ENCODE results near the gene EMC8. TPM values are rescaled to one million over a fixed set of nuclear protein-coding genes. Genes with fewer than 3 reads are reported as not detected.
A peak's percentile ranks its signal among the peaks of the same experiment; 100 is the strongest.

Gene EMC8
- total RNA-seq = 49.5 and 51.1 TPM in 2 replicates

DNA sequence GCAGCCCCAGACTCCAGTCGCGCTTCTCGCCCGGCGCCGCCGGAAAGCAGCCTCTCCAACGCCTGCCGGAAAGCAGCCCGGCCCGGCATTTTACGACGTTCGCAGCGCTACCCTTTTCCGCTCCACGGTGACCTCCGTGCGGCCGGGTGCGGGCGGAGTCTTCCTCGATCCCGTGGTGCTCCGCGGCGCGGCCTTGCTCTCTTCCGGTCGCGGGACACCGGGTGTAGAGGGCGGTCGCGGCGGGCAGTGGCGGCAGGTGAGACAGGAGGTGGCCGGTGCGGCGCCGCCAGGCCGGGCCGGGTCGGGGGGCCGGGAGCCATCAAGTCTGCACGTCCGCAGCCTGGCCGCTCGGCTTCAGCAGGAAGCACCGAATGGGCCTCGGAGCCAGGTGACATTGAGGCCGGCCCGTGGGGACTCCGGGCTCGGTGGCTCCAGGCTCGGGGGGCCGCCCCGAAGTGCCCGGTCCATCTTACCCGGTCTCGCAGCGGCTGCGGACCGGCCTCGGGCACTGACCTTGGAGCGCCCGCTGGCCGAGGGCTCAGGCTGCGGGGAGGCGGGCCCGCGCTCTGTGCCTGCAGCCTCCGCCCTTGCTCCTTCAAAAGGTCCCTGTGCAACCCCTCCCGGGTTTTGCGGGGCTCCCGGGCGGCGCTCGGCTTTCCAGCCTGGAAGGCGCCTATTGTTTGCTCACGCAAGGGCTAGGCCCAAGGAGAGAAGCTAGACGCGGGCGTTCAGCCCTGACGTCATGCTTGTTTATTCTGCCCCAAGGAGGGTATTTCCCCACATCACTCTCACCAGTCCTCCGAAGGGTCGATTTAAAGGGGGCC is at the start of gene EMC8, which contains the start of gene COX4I1:
Gene EMC8, minus strand, starts transcription at position 48 of the 824 bp plus-strand sequence. CDS start 249 bp downstream, outside the sequence.
Gene COX4I1, plus strand, starts transcription at position 199 of the 824 bp plus-strand sequence. CDS start 1,511 bp downstream, outside the sequence.
- Mint-ChIP-seq H3K4me1 (ENCODE audit: low read depth) (peaks cover 57% of the 10 kb centered on the region), H3K27ac (peak within 1 kb of the TSS; percentile 96), H3K9me3 (no peaks in the 10 kb centered on the region), H3K36me3 (ENCODE audit: low read depth) (peaks cover 50% of the 10 kb centered on the region), H3K27me3 (ENCODE audit: insufficient read depth) (no peaks in the 10 kb centered on the region), H3K4me3 (peak within 1 kb of the TSS; percentile 92)
- DNase-seq (ENCODE audit: low spot score) = peak; percentile 93
- intact Hi-C loops (cut with micrococcal nuclease) = loop anchor here (1.0 to 5.0 kb wide), 4 partner anchors 110 to 1992 kb away; partner anchors contain the start of genes HSBP1 and ZDHHC7

DNA sequence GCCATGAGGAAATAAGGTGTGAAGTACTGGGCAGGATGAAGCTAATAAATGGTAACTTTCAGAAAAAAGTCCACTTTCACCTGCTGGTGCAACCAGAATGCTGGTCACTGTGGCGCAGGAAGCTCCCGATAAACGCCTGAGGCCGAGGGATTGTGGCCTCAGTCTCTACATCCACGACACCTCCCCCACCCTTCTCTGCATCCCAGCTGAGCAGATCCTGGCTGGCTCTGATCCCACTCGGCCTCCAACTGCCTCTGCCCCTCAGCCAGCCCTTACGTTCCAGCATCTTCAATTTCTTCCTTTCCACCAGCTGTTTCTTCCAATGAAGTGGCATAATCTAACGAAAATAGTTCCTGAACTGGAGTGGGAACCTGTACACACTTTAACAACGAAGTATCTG is 49.6 kb upstream of the EMC8 start:
- Mint-ChIP-seq H3K4me1 (ENCODE audit: low read depth) (peaks cover 6% of the 10 kb centered on the region), H3K27me3 (ENCODE audit: insufficient read depth) (peaks cover 10% of the 10 kb centered on the region)
- intact Hi-C loops (cut with micrococcal nuclease) = no loop called here

DNA sequence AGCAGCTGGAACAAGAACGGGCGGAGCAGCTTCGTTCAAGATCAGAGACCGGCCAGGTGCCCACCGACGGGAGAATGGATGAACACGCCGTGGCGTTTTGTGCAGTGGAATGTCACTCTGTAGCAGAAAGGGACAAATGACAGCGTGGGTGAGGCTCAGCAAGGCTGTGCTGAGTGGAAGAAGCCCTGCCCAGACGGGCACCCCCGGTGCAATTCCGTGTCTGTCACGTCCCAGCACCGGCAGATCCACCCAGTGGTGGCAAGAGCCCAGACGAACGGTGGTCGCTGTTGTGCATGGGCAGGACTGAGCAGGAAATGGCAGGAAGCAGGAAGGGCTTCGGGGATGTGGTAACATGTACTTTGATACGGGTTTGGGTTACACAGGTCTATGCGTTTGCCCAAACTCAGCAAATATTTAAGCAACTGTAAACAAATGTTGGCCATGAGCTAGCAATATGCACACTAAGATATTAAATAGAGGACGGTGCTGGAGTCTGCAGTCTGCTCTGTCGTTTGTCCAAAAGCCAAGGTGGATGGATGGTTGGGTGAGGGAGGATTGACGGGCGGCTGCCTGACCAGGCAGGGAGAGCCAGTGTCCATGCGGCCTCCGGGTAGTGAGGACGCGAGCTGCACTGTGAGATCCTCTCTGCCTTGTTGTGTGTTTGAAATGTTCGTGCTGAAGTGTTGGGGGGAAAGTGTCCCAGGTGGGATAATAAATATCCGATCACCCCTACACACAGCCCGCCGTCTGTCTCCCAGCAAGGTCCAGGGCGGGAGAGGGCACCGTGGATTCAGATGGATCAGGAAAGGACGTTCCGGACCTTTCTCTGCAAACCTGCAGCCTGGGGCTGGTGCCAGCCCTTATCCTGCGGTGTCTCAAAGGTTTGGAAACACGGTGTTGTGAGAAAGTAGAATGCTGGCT is 48.6 kb upstream of the EMC8 start:
- intact Hi-C loops (cut with micrococcal nuclease) = no loop called here
- Mint-ChIP-seq H3K27ac (no peak overlapping the region), H3K9me3 (no peaks in the 10 kb centered on the region), H3K27me3 (ENCODE audit: insufficient read depth) (peaks cover 12% of the 10 kb centered on the region), H3K4me3 (no peak overlapping the region), H3K36me3 (ENCODE audit: low read depth) (no peaks in the 10 kb centered on the region), H3K4me1 (ENCODE audit: low read depth) (peaks cover 6% of the 10 kb centered on the region)
- no peak for DNase-seq (ENCODE audit: low spot score)

More for the DNA sequence above, 49.6 kb upstream of the EMC8 start:
- no peaks in the 10 kb centered on the region for H3K36me3 Mint-ChIP-seq (ENCODE audit: low read depth)
- H3K4me3 Mint-ChIP-seq = no peak overlapping the region
- no peaks in the 10 kb centered on the region for H3K9me3 Mint-ChIP-seq
- DNase-seq (ENCODE audit: low spot score) = no peak
- H3K27ac Mint-ChIP-seq = no peak overlapping the region

DNA sequence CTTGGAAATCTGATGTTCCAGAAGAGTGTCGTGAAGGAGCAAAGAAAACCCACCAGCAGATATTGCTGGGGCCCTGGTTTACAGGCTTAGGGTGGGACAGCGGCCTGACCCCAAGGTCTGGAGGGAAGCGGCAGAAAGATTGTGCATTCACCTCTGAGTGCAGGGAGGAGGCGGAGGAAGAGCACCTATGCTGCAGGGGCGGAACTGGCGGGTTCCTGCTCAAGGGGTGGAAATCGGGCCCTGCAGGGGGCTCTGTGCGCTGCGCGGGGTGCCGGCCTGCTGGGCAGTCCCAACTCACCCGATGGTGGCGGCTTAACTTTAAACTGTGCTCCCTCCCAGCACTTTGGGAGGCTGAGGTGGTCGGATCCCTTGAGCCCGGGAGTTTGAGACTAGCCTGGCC is 47.7 kb upstream of the EMC8 start:
- no peaks in the 10 kb centered on the region for H3K9me3 Mint-ChIP-seq
- no peak for DNase-seq (ENCODE audit: low spot score)
- no peak overlapping the region for H3K4me3 Mint-ChIP-seq
- H3K27ac Mint-ChIP-seq = no peak overlapping the region
- no peaks in the 10 kb centered on the region for H3K36me3 Mint-ChIP-seq (ENCODE audit: low read depth)
- peaks cover 18% of the 10 kb centered on the region for H3K27me3 Mint-ChIP-seq (ENCODE audit: insufficient read depth)
- intact Hi-C loops (cut with micrococcal nuclease) = no loop called here
- peaks cover 6% of the 10 kb centered on the region for H3K4me1 Mint-ChIP-seq (ENCODE audit: low read depth)

DNA sequence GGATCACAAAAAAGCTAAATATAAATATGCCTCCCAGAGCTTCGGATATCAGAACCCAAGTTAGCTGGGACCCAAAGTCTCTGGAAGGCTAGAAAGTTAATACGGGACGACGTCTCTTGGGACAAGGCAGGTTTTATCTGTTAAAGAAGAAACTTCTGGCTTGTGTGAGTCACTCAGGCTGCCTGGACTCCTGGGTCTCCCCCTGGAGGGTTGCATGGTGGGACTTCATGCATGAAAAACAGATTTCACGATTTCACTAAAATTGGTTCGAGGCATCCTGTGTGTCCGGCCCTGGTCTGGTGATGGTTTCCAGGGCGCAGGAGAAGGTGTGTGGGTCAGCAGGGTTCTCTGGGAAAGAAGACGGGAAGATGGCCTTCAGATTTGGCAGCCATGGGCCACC is 47.1 kb upstream of the EMC8 start:
- H3K4me3 Mint-ChIP-seq = no peak overlapping the region
- H3K9me3 Mint-ChIP-seq = no peaks in the 10 kb centered on the region
- H3K27me3 Mint-ChIP-seq (ENCODE audit: insufficient read depth) = peaks cover 16% of the 10 kb centered on the region
- DNase-seq (ENCODE audit: low spot score) = no peak
- no peak overlapping the region for H3K27ac Mint-ChIP-seq
- intact Hi-C loops (cut with micrococcal nuclease) = no loop called here
- no peaks in the 10 kb centered on the region for H3K36me3 Mint-ChIP-seq (ENCODE audit: low read depth)
- peaks cover 6% of the 10 kb centered on the region for H3K4me1 Mint-ChIP-seq (ENCODE audit: low read depth)

DNA sequence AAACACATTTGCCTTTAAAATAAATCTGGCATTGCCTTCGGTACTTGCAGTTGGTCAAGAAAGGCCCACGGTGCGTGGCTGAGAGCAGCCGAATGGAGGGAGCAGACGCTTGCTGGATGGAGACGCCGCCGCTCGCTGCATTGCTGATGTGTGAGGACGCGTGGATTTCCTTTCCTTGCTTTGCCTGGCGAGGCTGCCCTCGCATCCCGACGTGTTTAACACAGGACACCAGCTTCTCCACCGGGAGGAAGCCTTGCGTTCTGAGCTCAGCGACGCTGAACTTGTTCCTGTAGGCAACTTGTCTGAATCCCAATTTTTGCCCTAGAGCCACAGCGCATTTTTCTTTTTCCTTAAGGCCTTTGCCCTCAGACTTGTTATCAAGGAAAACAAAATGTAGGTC is 45.9 kb upstream of the EMC8 start:
- Mint-ChIP-seq H3K9me3 (no peaks in the 10 kb centered on the region), H3K27me3 (ENCODE audit: insufficient read depth) (peaks cover 14% of the 10 kb centered on the region), H3K4me3 (no peak overlapping the region), H3K36me3 (ENCODE audit: low read depth) (no peaks in the 10 kb centered on the region), H3K4me1 (ENCODE audit: low read depth) (peaks cover 6% of the 10 kb centered on the region), H3K27ac (no peak overlapping the region)
- DNase-seq (ENCODE audit: low spot score) = no peak
- intact Hi-C loops (cut with micrococcal nuclease) = no loop called here

DNA sequence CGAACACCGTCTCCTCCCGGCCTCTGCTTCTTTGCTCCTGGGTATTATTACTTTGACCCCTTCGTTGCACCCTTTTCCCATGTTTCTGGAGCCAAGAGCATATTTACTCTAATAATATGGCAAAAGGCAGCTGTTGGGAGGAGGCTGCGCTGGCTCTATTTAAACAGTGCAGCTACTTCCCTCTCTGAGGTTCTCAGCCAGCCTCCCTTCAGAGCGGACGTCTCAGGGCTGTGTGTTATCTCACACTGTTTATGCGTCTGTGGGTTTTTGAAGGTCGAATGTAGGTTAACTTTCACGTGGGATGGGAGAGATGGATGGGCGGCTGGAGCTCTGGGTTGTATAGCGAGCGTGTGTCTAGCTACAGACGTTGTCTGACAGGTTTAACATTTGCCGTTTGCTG is 45.4 kb upstream of the EMC8 start:
- Mint-ChIP-seq H3K36me3 (ENCODE audit: low read depth) (no peaks in the 10 kb centered on the region), H3K27ac (no peak overlapping the region), H3K4me1 (ENCODE audit: low read depth) (peaks cover 6% of the 10 kb centered on the region), H3K27me3 (ENCODE audit: insufficient read depth) (peaks cover 14% of the 10 kb centered on the region), H3K4me3 (no peak overlapping the region), H3K9me3 (no peaks in the 10 kb centered on the region)
- intact Hi-C loops (cut with micrococcal nuclease) = no loop called here
- DNase-seq (ENCODE audit: low spot score) = no peak

DNA sequence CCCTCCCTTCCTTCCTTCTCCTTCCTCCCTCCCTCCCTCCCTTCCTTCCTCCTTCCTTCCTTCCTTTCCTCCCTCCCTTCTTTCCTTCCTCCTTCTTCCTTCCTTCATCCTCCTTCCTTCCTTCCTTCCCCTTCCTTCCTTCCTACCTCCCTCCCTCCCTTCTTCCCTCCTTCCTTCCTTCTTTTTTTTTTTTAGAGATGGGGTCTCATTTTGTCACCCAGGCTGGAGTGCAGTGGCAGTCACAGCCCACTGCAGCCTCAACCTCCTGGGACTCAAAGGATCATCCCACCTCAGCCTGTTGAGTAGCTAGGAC is 44.8 kb upstream of the EMC8 start:
- H3K9me3 Mint-ChIP-seq = no peaks in the 10 kb centered on the region
- no peak overlapping the region for H3K4me3 Mint-ChIP-seq
- intact Hi-C loops (cut with micrococcal nuclease) = no loop called here
- DNase-seq (ENCODE audit: low spot score) = no peak
- H3K27me3 Mint-ChIP-seq (ENCODE audit: insufficient read depth) = peaks cover 17% of the 10 kb centered on the region
- peaks cover 6% of the 10 kb centered on the region for H3K4me1 Mint-ChIP-seq (ENCODE audit: low read depth)
- H3K36me3 Mint-ChIP-seq (ENCODE audit: low read depth) = no peaks in the 10 kb centered on the region
- no peak overlapping the region for H3K27ac Mint-ChIP-seq

DNA sequence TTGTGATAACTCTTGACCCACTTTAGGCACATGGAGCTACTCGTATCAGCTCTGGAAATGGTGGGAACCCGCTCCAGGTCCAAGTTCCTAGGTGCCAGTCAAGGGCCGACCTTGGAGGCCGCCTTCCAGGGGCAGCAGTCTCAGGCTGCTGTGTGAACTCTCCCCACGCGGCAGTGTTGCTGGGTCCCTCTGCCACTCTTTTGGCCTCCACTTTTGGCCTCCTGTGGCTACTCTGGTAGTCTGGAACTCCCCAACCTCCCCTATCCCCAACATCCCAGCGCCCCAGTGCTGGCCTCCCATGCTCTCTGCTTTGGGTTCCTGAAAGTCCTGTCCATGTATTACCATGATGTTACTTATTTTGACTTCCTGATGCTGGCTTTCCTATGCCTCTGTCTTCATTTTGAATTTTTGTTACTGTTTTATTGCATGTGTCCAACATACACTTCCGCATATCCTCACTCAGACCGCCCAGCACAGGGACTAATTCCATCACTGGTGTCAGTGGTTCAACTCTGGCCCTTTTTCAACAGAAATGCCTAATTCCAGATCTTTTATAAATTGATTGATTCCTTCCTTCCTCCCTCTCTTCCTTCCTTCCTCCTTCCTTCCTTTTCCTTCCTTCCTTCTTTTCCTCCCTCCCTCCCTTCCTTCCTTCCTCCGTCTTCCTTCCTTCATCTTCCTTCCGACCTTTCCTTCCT is 44.3 kb upstream of the EMC8 start:
- Mint-ChIP-seq H3K27ac (no peak overlapping the region), H3K4me3 (no peak overlapping the region)

DNA sequence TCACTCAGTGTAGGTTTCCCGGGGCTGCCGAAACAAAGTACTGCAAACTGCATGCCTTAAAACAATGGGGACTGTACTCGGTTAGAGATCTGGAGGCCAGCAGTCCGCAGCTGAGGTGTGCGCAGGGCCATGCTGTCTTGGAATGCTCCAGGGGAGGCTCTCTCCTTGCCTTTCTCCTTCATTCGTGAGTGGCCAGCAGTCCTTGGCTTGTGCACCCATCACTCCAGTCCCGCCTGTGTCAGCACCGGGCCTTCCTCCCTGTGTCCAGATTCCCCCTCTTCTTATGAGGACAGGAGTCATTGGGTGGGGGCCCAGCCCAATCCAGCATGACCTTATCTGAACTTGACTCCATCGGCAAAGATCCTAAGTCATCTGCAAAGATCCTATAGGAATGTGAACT is 43.5 kb upstream of the EMC8 start:
- DNase-seq (ENCODE audit: low spot score) = no peak
- Mint-ChIP-seq H3K9me3 (no peaks in the 10 kb centered on the region), H3K27me3 (ENCODE audit: insufficient read depth) (peaks cover 23% of the 10 kb centered on the region), H3K4me3 (no peak overlapping the region), H3K27ac (no peak overlapping the region), H3K4me1 (ENCODE audit: low read depth) (peaks cover 6% of the 10 kb centered on the region), H3K36me3 (ENCODE audit: low read depth) (no peaks in the 10 kb centered on the region)
- intact Hi-C loops (cut with micrococcal nuclease) = no loop called here

More for the DNA sequence above, 44.3 kb upstream of the EMC8 start:
- intact Hi-C loops (cut with micrococcal nuclease) = no loop called here
- no peaks in the 10 kb centered on the region for H3K36me3 Mint-ChIP-seq (ENCODE audit: low read depth)
- peaks cover 22% of the 10 kb centered on the region for H3K27me3 Mint-ChIP-seq (ENCODE audit: insufficient read depth)
- no peaks in the 10 kb centered on the region for H3K9me3 Mint-ChIP-seq
- no peak for DNase-seq (ENCODE audit: low spot score)
- H3K4me1 Mint-ChIP-seq (ENCODE audit: low read depth) = peaks cover 6% of the 10 kb centered on the region

DNA sequence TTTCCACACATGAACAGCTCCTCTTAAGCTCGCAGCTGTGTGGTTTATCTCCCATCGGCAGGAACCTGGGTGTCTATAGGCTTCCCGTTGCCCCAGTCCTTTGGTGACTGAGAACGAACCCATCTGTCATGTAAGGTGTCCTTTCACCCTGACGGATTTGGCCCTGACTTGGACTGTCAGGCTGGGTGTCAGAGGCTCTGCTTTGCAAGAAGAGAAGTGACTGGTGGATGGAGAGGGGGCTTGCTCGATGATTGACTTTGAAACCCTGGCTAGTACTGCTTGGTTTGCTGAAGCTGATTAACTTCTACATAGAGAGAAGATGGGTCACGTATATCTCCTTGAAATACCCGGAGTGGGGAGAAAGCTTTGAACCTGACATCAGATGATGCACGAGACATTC is 43.1 kb upstream of the EMC8 start:
- DNase-seq (ENCODE audit: low spot score) = no peak
- no peak overlapping the region for H3K4me3 Mint-ChIP-seq
- H3K4me1 Mint-ChIP-seq (ENCODE audit: low read depth) = peaks cover 6% of the 10 kb centered on the region
- H3K27me3 Mint-ChIP-seq (ENCODE audit: insufficient read depth) = peaks cover 23% of the 10 kb centered on the region
- intact Hi-C loops (cut with micrococcal nuclease) = no loop called here
- H3K9me3 Mint-ChIP-seq = no peaks in the 10 kb centered on the region
- H3K27ac Mint-ChIP-seq = no peak overlapping the region
- no peaks in the 10 kb centered on the region for H3K36me3 Mint-ChIP-seq (ENCODE audit: low read depth)

DNA sequence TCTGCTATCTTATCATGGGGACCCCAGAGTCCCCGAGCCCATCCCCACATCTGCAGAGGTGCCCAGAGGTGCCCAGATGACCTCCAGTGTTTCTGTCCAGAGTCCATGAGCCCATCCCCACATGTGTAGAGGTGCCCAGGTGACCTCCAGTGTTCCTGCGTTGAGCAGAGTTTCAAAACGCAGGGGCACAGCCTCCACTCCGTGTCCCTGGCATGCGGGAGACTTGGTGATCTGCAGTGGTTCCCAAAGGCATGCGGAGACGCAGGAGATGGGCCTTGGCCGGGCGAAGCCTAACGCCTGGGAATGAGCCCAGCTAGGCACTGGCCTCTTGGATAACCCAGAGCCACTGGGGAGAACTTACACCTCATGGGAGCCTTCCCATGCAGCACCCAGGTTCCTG is 41.5 kb upstream of the EMC8 start:
- peaks cover 6% of the 10 kb centered on the region for H3K4me1 Mint-ChIP-seq (ENCODE audit: low read depth)
- no peaks in the 10 kb centered on the region for H3K9me3 Mint-ChIP-seq
- H3K27me3 Mint-ChIP-seq (ENCODE audit: insufficient read depth) = peaks cover 23% of the 10 kb centered on the region
- no peak overlapping the region for H3K27ac Mint-ChIP-seq
- DNase-seq (ENCODE audit: low spot score) = no peak
- no peak overlapping the region for H3K4me3 Mint-ChIP-seq
- no peaks in the 10 kb centered on the region for H3K36me3 Mint-ChIP-seq (ENCODE audit: low read depth)
- intact Hi-C loops (cut with micrococcal nuclease) = no loop called here
